D721Med (cell line): Measurements from ENCODE around the gene SMIM10.
A peak's percentile ranks its signal among the peaks of the same experiment; 100 is the strongest.
"Not testable (repeated sequence)": the region's sequence is repeated elsewhere in the genome, so short reads cannot be mapped to it uniquely, and the experiment has no call there.

Experiments used
- DNase-seq: peaks from one replicate; pipeline ENCODE4 v3.0.0; 2011; ENCODE audit warnings: low spot score; ENCODE audit not compliant: insufficient read length
- FAIRE-seq: peaks from 2 replicates; lab custom pipeline; 2011; peaks lifted over from hg19 to GRCh38; lab: Jason Lieb, UNC
- CTCF ChIP-seq: IDR thresholded peaks from 2 replicates; pipeline ENCODE4 v1.5.1; 2012; ENCODE audit warnings: mild to moderate bottlenecking, control low read depth; ENCODE audit not compliant: insufficient read depth; ENCODE audit errors: missing control alignments

The SMIM10 gene

DNA sequence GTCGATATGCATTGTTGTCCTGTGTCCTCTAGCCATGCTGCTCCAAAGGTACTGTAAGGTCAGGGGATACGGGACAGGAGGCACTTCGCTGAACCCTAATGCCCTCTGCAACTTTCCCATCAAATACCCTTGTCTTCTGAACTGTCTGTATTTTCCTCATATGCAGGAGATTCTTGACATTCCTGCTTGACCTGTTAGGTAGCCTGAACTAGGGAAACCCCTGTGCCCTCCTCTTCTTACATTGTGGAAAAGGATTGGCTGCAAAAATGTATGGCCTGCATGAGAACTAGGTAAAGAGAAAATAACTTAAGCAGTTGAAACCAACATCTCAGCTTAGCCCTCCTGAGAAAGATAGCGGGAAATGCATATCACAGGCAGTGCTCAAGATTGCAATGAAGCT, 20.1 kb downstream of the SMIM10 start:
- TF ChIP-seq CTCF: no peak
- FAIRE-seq (no peak), DNase-seq (no peak)

DNA sequence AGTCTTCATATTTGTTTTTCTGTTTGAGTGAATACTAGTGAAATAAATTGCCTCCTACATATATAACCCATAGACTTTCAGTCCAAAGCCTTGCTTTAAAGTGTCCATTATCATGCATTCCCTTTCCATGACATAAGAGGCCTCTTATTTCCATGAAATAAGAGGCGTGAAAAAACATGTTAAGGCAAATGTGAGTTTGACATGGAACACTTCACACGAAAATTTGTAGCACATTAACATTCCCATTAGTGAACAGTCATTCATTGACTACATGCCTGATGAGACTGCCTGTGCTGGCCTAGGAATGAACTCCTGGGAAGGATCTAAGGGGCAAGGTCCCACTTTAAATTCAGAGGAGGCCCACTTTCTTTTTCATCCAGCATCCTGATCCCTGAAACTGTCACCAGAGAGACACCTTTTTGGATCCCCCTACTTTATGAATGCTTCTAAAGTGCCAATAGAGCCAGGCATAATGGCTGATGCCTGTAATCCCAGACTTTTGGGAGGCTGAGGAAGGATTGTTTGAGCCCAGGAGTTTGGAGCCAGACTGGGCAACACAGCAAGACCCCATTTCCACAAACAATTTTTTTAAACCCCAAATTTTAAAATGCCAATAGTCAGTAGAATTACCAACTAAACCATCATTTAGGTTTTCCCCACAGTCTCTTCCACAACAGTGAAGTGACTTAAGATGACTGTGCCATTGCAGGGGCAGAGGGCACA, 24.9 kb downstream of the SMIM10 start:
- DNase-seq: no peak
- FAIRE-seq: peak; percentile 67
- TF ChIP-seq CTCF: no peak

DNA sequence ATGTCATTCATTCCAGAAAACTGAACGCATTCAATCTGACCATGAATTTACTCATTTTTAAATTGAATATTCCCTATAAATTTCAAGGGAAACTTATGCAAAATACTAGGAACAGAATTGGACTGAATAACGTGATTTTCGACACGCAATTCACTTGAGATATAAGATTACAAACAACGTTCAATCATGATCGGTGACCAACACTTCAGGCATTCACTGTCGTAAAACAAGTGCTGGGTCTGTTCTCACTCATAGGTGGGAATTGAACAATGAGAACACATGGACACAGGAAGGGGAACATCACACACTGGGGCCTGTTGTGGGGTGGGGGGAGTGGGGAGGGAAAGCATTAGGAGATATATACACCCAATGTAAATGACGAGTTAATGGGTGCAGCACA, 29.1 kb downstream of the SMIM10 start:
- FAIRE-seq, DNase-seq: not testable (repeated sequence)

- DNase-seq: not testable (repeated sequence)
Observed at GRCh38 chrX:135023791-135024190, 33.0 kb downstream of the SMIM10 start.

DNA sequence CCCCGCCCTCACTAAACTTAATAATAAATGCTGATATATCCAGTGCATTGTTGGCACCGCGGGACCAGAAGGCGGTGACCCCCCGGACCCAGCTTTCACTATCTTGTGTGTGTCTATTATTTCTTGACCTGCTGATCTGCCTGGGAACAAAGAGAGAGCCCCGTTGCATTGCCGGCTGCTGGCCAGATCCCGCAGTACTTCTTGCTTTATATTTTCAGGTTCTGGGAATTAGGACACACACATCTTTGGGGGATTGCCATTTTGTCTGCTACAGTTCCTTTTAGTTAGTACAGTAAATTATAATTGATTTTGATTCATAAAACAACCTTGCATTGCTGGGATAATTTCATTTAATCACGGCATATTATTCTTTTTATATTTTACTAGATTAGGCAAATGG, 33.7 kb downstream of the SMIM10 start:
- no peak for FAIRE-seq

More at GRCh38 chrX:135023791-135024190, 33.0 kb downstream of the SMIM10 start:
- FAIRE-seq: not testable (repeated sequence)

DNA sequence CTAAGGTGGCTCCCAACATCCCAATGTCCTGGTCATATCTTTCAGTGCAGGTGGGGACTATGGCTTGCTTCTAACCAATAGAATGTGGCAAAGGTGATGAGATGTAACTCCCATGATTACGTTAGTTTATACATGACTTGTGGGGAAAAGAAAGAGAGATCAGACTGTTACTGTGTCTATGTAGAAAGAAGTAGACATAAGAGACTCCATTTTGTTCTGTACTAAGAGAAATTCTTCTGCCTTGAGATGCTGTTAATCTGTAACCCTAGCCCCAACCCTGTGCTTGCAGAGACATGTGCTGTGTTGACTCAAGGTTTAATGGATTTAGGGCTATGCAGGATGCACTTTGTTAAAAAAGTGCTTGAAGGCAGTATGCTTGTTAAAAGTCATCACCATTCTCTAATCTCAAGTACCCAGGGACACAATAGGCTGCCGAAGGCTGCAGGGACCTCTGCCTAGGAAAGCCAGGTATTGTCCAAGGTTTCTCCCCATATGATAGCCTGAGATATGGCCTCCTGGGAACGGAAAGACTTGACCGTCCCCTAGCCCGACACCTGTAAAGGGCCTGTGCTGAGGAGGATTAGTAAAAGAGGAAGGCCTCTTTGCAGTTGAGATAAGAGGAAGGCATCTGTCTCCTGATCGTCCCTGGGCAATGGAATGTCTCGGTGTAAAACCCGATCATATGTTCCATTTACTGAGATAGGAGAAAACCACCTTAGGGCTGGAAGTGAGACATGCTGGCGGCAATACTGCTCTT, 39.6 kb downstream of the SMIM10 start:
- not testable (repeated sequence) for DNase-seq, FAIRE-seq

More for the DNA sequence above, 33.7 kb downstream of the SMIM10 start:
- no peak for DNase-seq
- no peak for TF ChIP-seq CTCF

DNA sequence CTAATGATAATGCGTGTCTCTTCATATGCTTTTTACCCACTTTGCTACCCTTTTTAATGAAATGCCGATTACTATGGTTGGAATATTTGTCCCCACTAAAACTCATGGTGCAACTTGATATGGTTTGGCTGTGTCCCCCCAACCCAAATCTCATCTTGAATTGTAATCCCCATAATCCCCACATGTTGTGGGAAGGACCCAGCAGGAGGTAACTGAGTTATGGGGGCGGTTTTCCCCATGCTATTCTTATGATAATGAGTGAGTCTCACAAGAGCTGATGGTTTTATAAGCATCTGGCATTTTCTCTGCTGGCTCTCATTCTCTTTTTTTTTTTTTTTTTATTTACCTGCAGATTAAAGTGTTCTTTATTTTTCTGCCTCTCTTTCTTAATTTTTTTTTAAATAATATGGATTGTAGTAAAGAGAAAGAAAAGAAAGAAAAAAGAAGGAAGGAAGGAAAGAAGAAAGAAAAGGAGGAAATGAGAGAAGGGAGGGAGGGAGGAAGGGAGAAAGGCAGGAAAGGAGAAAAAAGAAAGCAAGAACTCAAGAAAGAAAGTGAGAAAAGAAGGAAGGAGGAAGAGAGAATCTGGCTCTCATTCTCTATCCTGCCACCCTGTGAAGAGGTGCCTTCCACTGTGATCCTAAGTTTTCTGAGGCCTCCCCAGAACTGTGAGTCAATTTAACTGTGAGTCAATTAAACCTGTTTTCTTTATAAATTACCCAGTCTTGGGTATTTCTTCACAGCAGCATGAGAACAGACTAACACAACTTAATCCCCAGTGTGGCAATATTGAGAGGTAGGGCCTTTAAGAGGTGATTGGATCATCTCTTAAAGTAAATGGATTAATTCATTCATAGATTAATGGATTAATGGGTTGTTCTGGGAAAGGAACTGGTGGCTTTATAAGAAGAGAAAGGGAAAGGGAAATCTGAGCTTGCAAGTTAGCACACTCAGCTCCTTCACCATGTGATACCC, 50.6 kb downstream of the SMIM10 start:
- not testable (repeated sequence) for DNase-seq
- FAIRE-seq: peak; percentile 67
